ENCODE data around the gene LPAR5. TPM values are rescaled to one million over a fixed set of nuclear protein-coding genes. Genes with fewer than 3 reads are reported as not detected.

LPAR5 gene
- total and polyA plus RNA-seq, 2 of the 8 experiments (the other 6 are each of a cell fraction or from before 2014, with no cell fraction given): 0.22 to 0.24 TPM

GRCh38 chr12:6607751-6608591 is 27.8 kb downstream of the LPAR5 start:
- Histone ChIP-seq H2BK5ac (ENCODE audit: low read depth, low read length) (no peak overlapping the region), H3K79me1 (ENCODE audit: low read depth, low read length) (peaks cover 11% of the 10 kb centered on the region), H3K4me3 (ENCODE audit: extremely low read depth in 1 of 4, insufficient read depth in 2 of 4, low read depth in 3 of 4, low read length in 4 of 4) (peak overlapping the region in 1 of 4 experiments; percentile 17; a peak in 3 of 8 replicates), H3K18ac (ENCODE audit: extremely low read depth, low read length) (no peak overlapping the region), H4K5ac (ENCODE audit: insufficient read length, low read depth, low read length) (no peak overlapping the region), H4K20me1 (replicated peaks in 1 of 2; ENCODE audit: control insufficient read depth in 1 of 2, insufficient read depth in 2 of 2, low read length in 2 of 2) (peaks cover 15 to 22% of the 10 kb centered on the region in 2 experiments), H3K27me3 (replicated peaks in 1 of 4; ENCODE audit: control insufficient read depth in 3 of 4, extremely low read depth in 1 of 4, insufficient read depth in 3 of 4, low read length in 3 of 4) (no peaks in the 10 kb centered on the region), H2BK15ac (ENCODE audit: low read length) (no peak overlapping the region; the same call in 1 of the 2 replicates), H3K14ac (ENCODE audit: insufficient read length) (no peak overlapping the region), H3K4me2 (ENCODE audit: insufficient read depth in 1 of 2, low read depth in 2 of 2, low read length in 2 of 2) (peak overlapping the region; percentile 31 to 99; a peak in 3 of 4 replicates), H3K23ac (ENCODE audit: insufficient read length) (no peak overlapping the region), H3K4ac (replicated peaks; ENCODE audit: insufficient read length, low read depth, low read length) (no peak overlapping the region), H3K4me1 (replicated peaks in 1 of 4; ENCODE audit: control insufficient read depth in 3 of 4, insufficient read depth in 4 of 4, low read length in 3 of 4) (peaks cover 17 to 34% (median 23%) of the 10 kb centered on the region in 4 experiments), H2AFZ (ENCODE audit: low read length) (no peak overlapping the region), H4K91ac (replicated peaks; ENCODE audit: insufficient read length, low read length) (no peak overlapping the region), H3K23me2 (ENCODE audit: low read depth, low read length) (peaks cover 16% of the 10 kb centered on the region; the same call in 1 of the 2 replicates), H3K36me3 (ENCODE audit: control insufficient read depth in 2 of 4, insufficient read depth in 4 of 4, low read length in 3 of 4) (peaks cover 0 to 20% (median 4%) of the 10 kb centered on the region in 4 experiments; a peak in 5 of 8 replicates), H2BK120ac (replicated peaks; ENCODE audit: low read depth, low read length) (no peak overlapping the region), H2BK12ac (ENCODE audit: low read depth, low read length) (no peak overlapping the region), H4K8ac (ENCODE audit: extremely low read depth, insufficient read depth, low read length) (no peak overlapping the region), H3K9me3 (ENCODE audit: insufficient read depth in 2 of 2, low read depth in 1 of 2, low read length in 1 of 2) (no peaks in the 10 kb centered on the region), H3K9ac (replicated peaks in 1 of 4; ENCODE audit: extremely low read depth in 1 of 4, low read depth in 3 of 4, low read length in 3 of 4) (no peak overlapping the region), H3K27ac (ENCODE audit: low read depth, low read length) (no peak overlapping the region), H2BK20ac (ENCODE audit: low read length) (no peak overlapping the region), H2AK5ac (ENCODE audit: low read depth, low read length) (no peak overlapping the region; the same call in 1 of the 2 replicates), H3K79me2 (ENCODE audit: control insufficient read depth in 1 of 2, insufficient read depth in 2 of 2, low read length in 2 of 2) (peaks cover 22 to 33% of the 10 kb centered on the region in 2 experiments), H3K56ac (replicated peaks; ENCODE audit: insufficient read length, low read depth, low read length) (no peak overlapping the region)
- CTCF ChIA-PET (ENCODE audit: partially characterized antibody): interaction anchor here (0.7 to 1.4 kb wide), 5 partner anchors 37 to 222 kb away, joined by 3 to 5 read pairs (median 3); no protein-coding TSS in a partner anchor
- POLR2A ChIA-PET (ENCODE audit: partially characterized antibody): interaction anchor here (0.6 to 2.3 kb wide), 10 partner anchors 12 to 241 kb away, joined by 3 to 18 read pairs (median 4); partner anchors contain the start of genes GAPDH, GPR162 and MLF2
- no peak for TF ChIP-seq POU5F1 (IDR thresholded peaks at IDR 0.05; ENCODE audit: low read depth, low read length)
- WGBS, 2 experiments (ENCODE audit: extremely low coverage in 1 of 2, insufficient coverage in 1 of 2, insufficient read length in 1 of 2, insufficient replicate concordance in 2 of 2, low coverage in 1 of 2, low lambda C conversion rate in 2 of 2, missing lambda C conversion rate in 1 of 2): 84% methylated on average over 8 of the region's 8 CpGs; no CpG with 5 or more reads in 1 of the 2 experiments
- FAIRE-seq (no peak), DNase-seq (ENCODE audit: low read depth in 1 of 2, low spot score in 2 of 2) (no peak)

Measured in H1 (cell line).